Activated CD8-positive, alpha-beta T cell treated with anti-CD3 and anti-CD28 coated beads for 36 hours (primary cell): ENCODE data around the gene RBM18. TPM values are rescaled to one million over a fixed set of nuclear protein-coding genes. Genes with fewer than 3 reads are reported as not detected.

Source experiments
- ATAC-seq: fragments of 200-7000 bp; cut with Tn5 transposase; one replicate; pipeline ENCODE4 v1.10.0; 2021; ENCODE audit warnings: mild to moderate bottlenecking, moderate library complexity
- CTCF ChIA-PET: fragments of 350-600 bp; sonication (Branson Sonifier 250); formaldehyde crosslinking; loops from one replicate; lab custom pipeline; 2021; ENCODE audit warnings: antibody characterized with exemption; lab: Charles Lee
- POLR2A ChIA-PET: fragments of 350-600 bp; sonication (Branson Sonifier 250); formaldehyde crosslinking; loops from one replicate; lab custom pipeline; 2021; ENCODE audit warnings: antibody characterized with exemption; lab: Charles Lee
- DNase-seq: peaks from one replicate; pipeline ENCODE4 v3.0.0-alpha.2; 2020
- H3K27ac Mint-ChIP-seq: one replicate; pipeline ENCODE4 v1.8.0; 2021; ENCODE audit warnings: mild to moderate bottlenecking, mixed read lengths
- H3K27me3 Mint-ChIP-seq: one replicate; pipeline ENCODE4 v1.8.0; 2021; ENCODE audit warnings: mixed read lengths
- H3K36me3 Mint-ChIP-seq: one replicate; pipeline ENCODE4 v1.8.0; 2021; ENCODE audit warnings: low read depth, mixed read lengths
- H3K4me1 Mint-ChIP-seq: one replicate; pipeline ENCODE4 v1.8.0; 2021; ENCODE audit warnings: low read depth, mixed read lengths
- H3K4me3 Mint-ChIP-seq: one replicate; pipeline ENCODE4 v1.8.0; 2021; ENCODE audit warnings: mild to moderate bottlenecking, moderate library complexity, mixed read lengths
- H3K9me3 Mint-ChIP-seq: one replicate; pipeline ENCODE4 v1.8.0; 2021; ENCODE audit warnings: mixed read lengths
- CTCF ChIP-seq: fragments of 200-600 bp; IDR thresholded peaks from one replicate; pipeline ENCODE4 v1.8.0; 2022; ENCODE audit warnings: antibody characterized with exemption, mild to moderate bottlenecking
- intact Hi-C: fragments of 100-400 bp; cut with micrococcal nuclease; formaldehyde crosslinking; loops from one replicate; pipeline ENCODE4 v1.10.0; 2022
- total RNA-seq, 2 experiments: library from RNA; stranded (reverse); gene quantifications; one replicate each; pipeline ENCODE4 v1.2.3, GENCODE V29; 2021

RBM18 gene
- total RNA-seq, 2 experiments from 2014 or later = 24.3 to 28.6 TPM

GRCh38 chr9:122212473-122213004 is 52.1 kb downstream of the RBM18 start:
- ATAC-seq = no peak
- ChIA-PET POLR2A (no interaction called here), CTCF (no interaction called here)
- no peaks in the 10 kb centered on the region for H3K9me3 Mint-ChIP-seq
- H3K4me1 Mint-ChIP-seq = peaks cover 6% of the 10 kb centered on the region
- no peak overlapping the region for H3K27ac Mint-ChIP-seq
- DNase-seq = no peak
- peaks cover 53% of the 10 kb centered on the region for H3K27me3 Mint-ChIP-seq
- H3K36me3 Mint-ChIP-seq = no peaks in the 10 kb centered on the region
- intact Hi-C loops = no loop called here
- TF ChIP-seq CTCF = no peak
- peak overlapping the region; percentile 56 for H3K4me3 Mint-ChIP-seq

- peaks cover 5% of the 10 kb centered on the region for H3K4me1 Mint-ChIP-seq
- H3K9me3 Mint-ChIP-seq = no peaks in the 10 kb centered on the region
- TF ChIP-seq CTCF = no peak
- peaks cover 32% of the 10 kb centered on the region for H3K27me3 Mint-ChIP-seq
- DNase-seq = no peak
- intact Hi-C loops = no loop called here
- no peak overlapping the region for H3K4me3 Mint-ChIP-seq
- H3K36me3 Mint-ChIP-seq = no peaks in the 10 kb centered on the region
- H3K27ac Mint-ChIP-seq = no peak overlapping the region
- no peak for ATAC-seq
- CTCF ChIA-PET = no interaction called here
- POLR2A ChIA-PET = interaction anchor here (0.7 kb wide), 1 partner anchor 105 kb away, joined by 3 read pairs; no protein-coding TSS in a partner anchor
Observed at GRCh38 chr9:122209451-122209850, 55.2 kb downstream of the RBM18 start.

- intact Hi-C loops = no loop called here
- no peaks in the 10 kb centered on the region for H3K4me1 Mint-ChIP-seq
- H3K9me3 Mint-ChIP-seq = no peaks in the 10 kb centered on the region
- ATAC-seq (no peak), DNase-seq (no peak)
- ChIA-PET CTCF (no interaction called here), POLR2A (interaction anchor here (0.6 to 1.2 kb wide), 3 partner anchors 15 to 485 kb away, joined by 3 read pairs; no protein-coding TSS in a partner anchor)
- no peak for TF ChIP-seq CTCF
- H3K4me3 Mint-ChIP-seq = no peak overlapping the region
- no peak overlapping the region for H3K27ac Mint-ChIP-seq
- peaks cover 15% of the 10 kb centered on the region for H3K27me3 Mint-ChIP-seq
- H3K36me3 Mint-ChIP-seq = no peaks in the 10 kb centered on the region
Observed at GRCh38 chr9:122207096-122207495, 57.5 kb downstream of the RBM18 start.

GRCh38 chr9:122206118-122207046 is 58.3 kb downstream of the RBM18 start:
- H3K9me3 Mint-ChIP-seq = no peaks in the 10 kb centered on the region
- ChIA-PET POLR2A (interaction anchor here (1.0 to 1.2 kb wide), 2 partner anchors 16 to 37 kb away, joined by 3 read pairs; no protein-coding TSS in a partner anchor), CTCF (no interaction called here)
- no peak overlapping the region for H3K27ac Mint-ChIP-seq
- H3K27me3 Mint-ChIP-seq = peaks cover 9% of the 10 kb centered on the region
- H3K4me3 Mint-ChIP-seq = no peak overlapping the region
- ATAC-seq (no peak), DNase-seq (no peak)
- no peaks in the 10 kb centered on the region for H3K36me3 Mint-ChIP-seq
- intact Hi-C loops = no loop called here
- H3K4me1 Mint-ChIP-seq = no peaks in the 10 kb centered on the region
- no peak for TF ChIP-seq CTCF

DNA sequence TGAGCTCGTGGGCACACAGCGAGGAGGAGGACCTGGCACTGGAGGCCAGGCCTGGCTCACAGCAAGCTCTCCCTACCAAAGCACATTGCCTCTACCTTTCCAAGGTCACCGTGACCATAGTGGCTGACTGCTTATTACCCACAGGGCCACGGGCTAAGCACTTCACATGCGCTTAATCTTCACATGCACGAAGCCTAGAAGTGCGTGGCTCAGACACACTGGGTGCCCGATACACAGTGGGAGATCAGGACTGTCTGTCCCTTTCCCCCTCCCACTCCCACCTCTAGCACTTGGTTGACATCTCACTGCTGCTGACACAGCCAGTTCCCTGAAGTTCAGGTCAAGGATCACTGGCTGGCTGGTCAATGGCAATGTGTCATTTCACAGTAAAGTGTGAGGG is 59.5 kb downstream of the RBM18 start:
- Mint-ChIP-seq H3K36me3 (no peaks in the 10 kb centered on the region), H3K4me1 (no peaks in the 10 kb centered on the region), H3K27ac (no peak overlapping the region), H3K27me3 (peaks cover 2% of the 10 kb centered on the region), H3K9me3 (no peaks in the 10 kb centered on the region), H3K4me3 (no peak overlapping the region)
- no peak for ATAC-seq
- intact Hi-C loops = no loop called here
- DNase-seq = no peak
- ChIA-PET POLR2A (no interaction called here), CTCF (no interaction called here)
- no peak for TF ChIP-seq CTCF
